Gastrocnemius medialis (tissue), 4 donors: ENCODE data around the gene TMEM132D.

Experiments
- POLR2A ChIP-seq, 2 donors: fragments of 450-650 bp; IDR thresholded peaks; one replicate each; pipeline ENCODE4 v1.6.1; 2017; ENCODE audit warnings: antibody characterized with exemption in 2 of 2, mild to moderate bottlenecking in 2 of 2, moderate library complexity in 2 of 2
- TF ChIP-seq, protein P1 (sequence below), 5 experiments: fragments of 450-650 bp in 3 of 5; fragments of 200-600 bp in 2 of 5; sonication (generic) in 2 of 5; IDR thresholded peaks in 4 of 5; conservative IDR thresholded peaks in 1 of 5; 1 replicate in 4 of 5; 2 replicates in 1 of 5; pipeline ENCODE4 v1.5.1; 2016 to 2019; ENCODE audit warnings: antibody characterized with exemption in 5 of 5, mild to moderate bottlenecking in 3 of 5, moderate library complexity in 3 of 5

DNA sequence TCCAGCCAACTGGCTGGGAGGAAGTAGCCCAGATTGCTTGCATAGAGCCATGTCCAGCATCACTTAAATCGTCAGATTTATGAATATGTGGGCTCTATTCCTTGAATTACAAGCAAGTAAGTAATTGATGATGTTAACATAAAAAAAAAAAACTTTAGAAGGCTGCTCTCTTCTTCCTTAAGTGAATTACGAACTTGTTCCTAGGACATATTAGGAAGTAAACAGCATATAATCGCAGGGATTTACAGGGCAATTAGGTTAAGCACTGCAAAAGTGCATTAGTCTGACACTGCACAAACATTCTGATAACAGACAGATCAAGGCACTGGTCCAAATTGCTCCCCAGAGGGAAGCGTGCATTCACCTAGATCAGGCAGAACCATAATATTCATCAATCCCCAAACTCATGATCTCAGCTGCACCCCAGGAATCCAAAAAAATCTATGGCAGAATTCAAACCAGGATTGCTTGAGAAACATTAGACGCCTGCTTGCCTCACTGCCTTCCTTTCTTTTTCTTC lies 293.2 kb downstream of the TMEM132D start:
- TF ChIP-seq, protein P1, sequence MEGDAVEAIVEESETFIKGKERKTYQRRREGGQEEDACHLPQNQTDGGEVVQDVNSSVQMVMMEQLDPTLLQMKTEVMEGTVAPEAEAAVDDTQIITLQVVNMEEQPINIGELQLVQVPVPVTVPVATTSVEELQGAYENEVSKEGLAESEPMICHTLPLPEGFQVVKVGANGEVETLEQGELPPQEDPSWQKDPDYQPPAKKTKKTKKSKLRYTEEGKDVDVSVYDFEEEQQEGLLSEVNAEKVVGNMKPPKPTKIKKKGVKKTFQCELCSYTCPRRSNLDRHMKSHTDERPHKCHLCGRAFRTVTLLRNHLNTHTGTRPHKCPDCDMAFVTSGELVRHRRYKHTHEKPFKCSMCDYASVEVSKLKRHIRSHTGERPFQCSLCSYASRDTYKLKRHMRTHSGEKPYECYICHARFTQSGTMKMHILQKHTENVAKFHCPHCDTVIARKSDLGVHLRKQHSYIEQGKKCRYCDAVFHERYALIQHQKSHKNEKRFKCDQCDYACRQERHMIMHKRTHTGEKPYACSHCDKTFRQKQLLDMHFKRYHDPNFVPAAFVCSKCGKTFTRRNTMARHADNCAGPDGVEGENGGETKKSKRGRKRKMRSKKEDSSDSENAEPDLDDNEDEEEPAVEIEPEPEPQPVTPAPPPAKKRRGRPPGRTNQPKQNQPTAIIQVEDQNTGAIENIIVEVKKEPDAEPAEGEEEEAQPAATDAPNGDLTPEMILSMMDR (IDR thresholded peaks at IDR 0.05 in 4 of 5, conservative IDR thresholded peaks at IDR 0.05 in 1 of 5): no peak
- TF ChIP-seq POLR2A (IDR thresholded peaks at IDR 0.05): no peak
